GM12891 (cell line): Measurements from ENCODE around the gene KRTAP5-8.

Experiments
- POLR2A ChIP-seq: IDR thresholded peaks from 2 replicates; pipeline ENCODE4 v1.6.1; 2011; ENCODE audit warnings: low read depth, low read length, control low read depth
- POLR2AphosphoS5 ChIP-seq: IDR thresholded peaks from 2 replicates; pipeline ENCODE4 v1.6.1; 2011; ENCODE audit warnings: low read depth, low read length, control low read depth

DNA sequence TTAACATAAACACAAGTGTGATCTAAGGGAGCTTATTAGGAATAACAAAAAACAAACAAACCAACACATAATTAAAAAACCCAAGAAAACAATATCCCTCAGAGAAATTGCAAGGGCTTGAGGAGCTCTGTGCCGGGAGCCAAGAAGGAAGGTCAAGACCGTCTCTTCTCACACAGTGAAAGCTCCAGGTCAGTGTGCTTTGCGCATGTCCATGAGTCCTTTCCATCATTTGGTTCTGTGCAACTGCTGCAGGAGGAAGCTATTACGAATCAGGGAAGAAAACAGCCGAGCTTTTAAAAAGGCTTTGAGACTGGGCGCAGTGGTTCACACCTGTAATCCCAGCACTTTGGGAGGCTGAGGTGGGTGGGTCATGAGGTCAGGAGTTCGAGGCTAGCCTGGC lies 4.6 kb downstream of the KRTAP5-8 start:
- TF ChIP-seq POLR2A (no peak), POLR2AphosphoS5 (no peak)
